8988T (cell line): ENCODE measurements around the gene DENND4C.

Experiments used
- DNase-seq: peaks from one replicate; pipeline ENCODE4 v3.0.0; 2011

The DENND4C gene

DNA sequence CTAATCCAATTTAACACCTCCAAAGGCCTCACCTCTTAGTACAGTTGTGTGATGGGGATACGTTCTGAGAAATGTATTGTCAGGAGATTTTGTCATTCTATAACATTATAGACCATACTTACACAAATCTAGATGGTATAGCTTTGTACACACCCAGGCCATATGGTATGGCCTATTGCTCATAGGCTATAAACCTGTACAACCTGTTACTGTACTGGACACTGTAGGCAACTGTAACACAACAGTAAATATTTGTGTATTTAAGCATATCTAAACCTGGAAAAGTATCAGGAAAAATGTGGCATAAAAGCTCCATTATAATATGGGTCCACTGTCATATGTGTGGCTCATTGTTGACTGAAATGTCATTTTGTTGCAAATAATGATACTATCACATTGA lies 190.4 kb downstream of the DENND4C start:
- no peak for DNase-seq
